Hindlimb muscle (tissue), 1 donor: ENCODE measurements around the gene ENTPD7. TPM values are rescaled to one million over a fixed set of nuclear protein-coding genes. Genes with fewer than 3 reads are reported as not detected.
"Not testable (repeated sequence)": the region's sequence is repeated elsewhere in the genome, so short reads cannot be mapped to it uniquely, and the experiment has no call there.

Experiments used
- DNase-seq: peaks from one replicate; pipeline ENCODE4 v3.0.0-alpha.2; 2013
- polyA plus RNA-seq: library from polyadenylated mRNA; unstranded; fragments of 120-200 nt; gene quantifications from one replicate; pipeline ENCODE4 v1.2.1, GENCODE V29; 2013; ENCODE audit not compliant: insufficient read length

Gene ENTPD7, protein sequence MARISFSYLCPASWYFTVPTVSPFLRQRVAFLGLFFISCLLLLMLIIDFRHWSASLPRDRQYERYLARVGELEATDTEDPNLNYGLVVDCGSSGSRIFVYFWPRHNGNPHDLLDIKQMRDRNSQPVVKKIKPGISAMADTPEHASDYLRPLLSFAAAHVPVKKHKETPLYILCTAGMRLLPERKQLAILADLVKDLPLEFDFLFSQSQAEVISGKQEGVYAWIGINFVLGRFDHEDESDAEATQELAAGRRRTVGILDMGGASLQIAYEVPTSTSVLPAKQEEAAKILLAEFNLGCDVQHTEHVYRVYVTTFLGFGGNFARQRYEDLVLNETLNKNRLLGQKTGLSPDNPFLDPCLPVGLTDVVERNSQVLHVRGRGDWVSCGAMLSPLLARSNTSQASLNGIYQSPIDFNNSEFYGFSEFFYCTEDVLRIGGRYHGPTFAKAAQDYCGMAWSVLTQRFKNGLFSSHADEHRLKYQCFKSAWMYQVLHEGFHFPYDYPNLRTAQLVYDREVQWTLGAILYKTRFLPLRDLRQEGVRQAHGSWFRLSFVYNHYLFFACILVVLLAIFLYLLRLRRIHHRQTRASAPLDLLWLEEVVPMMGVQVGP
- 4.1 TPM for polyA plus RNA-seq

DNA sequence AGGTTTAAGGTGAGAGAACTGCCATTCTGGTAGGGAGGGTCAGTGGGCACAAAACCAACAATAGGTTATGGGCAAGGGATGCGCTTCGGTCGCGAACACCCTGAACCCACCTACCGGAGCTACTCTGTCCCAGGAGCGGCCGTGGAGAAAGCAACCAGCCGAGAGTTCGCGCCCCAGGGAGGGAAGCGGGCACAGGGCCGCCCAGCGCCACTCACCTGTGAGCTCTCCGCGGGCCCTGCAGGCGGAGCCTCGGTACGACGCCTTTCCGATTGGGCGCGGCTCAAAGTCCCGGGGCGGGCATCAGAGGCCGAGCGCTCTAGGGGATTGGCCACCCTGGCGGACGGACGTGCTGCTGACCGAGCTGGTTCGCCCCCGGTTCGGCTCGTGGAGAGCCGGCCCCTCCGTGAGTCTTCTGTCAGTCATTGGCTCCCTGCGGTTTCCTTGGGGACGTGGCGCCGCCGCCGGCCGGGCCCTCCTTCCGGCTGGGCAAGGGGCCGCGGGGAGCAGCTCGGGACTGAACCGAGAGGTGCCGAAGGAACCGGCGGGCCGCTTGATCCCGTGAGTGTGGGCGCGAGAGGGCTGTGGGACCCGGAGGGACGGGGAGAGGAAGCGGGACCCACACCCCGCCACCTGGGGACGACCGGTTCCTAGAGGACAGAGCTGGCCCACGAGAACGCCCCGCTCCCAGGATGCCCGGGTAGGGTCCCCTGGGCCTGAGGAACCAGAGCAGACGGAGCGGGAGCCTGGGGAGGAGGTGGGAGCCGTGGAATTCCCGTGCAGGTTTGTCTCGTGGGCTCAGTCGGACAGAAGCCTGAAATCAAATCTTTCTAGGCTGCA lies at the start of gene ENTPD7:
TSS of gene ENTPD7 (plus strand) at position 479 of the 837 bp plus-strand sequence. CDS start 448 bp downstream, outside the sequence.
- peak; percentile 83 for DNase-seq

- no peak for DNase-seq
Observed at GRCh38 chr10:99610221-99610620, 49.1 kb upstream of the ENTPD7 start.

DNA sequence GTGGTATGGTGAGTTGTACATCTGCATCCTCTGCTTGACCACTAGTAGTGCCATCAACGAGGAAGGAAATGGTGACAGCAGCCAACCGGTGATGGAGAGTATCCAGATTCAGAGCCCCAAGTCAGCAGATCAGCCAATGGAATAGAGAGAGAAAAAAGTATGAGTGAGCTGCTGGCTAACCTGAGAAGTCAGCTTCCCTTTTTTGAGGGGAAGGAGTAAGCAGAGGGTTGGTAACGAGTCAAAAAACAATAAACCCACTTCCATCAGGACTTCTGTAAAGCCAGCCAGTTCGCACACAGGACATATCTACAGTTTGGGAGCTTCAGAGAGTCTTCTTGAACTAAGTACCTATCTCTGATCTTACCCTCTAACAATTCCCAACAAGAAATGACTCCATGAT lies 48.0 kb upstream of the ENTPD7 start:
- no peak for DNase-seq

DNA sequence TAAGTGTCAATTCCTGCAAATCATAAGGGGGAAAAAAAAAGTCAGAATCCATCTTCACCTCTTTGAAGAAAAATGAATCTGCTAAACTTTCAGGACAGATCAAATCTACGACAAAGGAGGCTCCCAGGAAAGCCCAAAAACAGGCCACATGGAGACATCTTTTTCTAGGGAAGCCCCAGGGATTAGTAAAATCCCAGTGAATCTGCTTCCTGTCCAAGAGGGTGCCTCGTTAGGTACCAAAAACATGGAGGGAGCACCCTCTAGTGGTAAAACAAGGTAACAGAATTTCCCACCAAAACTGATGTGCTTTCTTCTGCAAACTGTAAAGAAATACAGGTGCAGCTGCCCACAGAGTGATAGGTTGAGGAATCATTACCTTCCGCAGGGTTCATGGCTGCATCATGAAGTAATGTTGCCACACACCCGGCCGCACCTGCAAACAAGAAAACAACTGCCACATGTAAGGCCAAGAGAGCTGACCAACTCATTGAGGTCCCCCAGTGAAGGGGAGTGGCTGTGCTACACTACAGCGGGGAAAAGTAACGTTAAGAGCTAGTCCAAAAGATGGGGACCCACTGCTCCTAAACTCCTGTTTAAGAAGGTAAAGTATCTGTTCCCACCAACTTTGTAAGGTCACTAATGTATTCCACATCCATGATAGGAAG lies 47.0 kb upstream of the ENTPD7 start:
- DNase-seq: peak; percentile 39

GRCh38 chr10:99615426-99615825 lies 43.9 kb upstream of the ENTPD7 start:
- DNase-seq: no peak

DNA sequence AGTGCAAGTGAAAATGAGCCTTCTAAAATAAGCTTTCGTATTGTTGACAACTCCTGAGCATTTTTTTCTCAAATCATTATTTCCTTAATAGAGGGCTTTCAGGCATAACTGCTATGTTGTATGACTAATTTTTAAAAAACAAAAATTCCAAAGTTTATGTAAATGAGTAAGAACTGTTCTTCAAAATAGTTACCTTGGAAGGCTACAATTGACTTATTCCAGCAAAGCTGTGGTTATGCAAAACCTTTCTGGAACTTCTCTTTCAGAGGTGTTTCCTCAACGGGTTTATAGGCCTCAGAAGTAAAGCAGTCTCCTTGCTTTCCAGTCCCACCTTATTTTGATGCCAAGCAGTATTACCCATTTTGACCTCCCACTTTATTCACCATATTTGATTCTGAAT lies 41.6 kb upstream of the ENTPD7 start:
- no peak for DNase-seq

DNA sequence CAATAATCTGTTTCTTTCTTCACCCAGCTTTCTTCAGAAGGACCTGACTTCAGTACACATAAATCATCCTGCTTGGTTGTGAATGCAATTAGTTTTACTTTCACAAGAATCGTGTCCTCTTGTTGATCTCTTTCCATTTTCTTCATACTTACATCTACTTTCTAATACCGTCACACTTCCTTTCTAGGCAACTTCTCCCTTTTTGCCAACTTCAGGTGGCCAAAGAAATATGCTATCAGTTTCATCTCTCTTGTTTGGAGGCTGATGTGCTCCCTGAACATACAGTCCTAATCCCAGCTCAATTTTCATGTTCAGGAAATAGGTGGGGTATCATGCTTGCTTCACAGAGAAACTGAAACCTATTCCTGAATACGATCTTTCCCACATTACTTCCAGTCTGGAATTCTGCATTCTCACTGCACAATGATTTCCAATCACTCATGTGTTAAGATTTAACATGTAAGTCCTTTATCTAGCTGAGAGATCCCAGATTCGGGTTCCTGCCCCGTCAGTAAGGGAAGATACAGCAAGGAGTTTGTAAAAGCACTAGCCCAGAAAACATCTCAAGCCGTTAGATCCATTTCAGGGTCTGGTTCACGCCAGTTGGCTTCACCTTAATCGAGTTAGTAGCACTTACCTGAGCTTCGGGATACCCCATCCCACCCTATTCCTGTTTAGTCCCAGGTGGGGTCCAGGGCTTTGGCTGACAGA lies 40.1 kb upstream of the ENTPD7 start:
- DNase-seq: peak; percentile 8

DNA sequence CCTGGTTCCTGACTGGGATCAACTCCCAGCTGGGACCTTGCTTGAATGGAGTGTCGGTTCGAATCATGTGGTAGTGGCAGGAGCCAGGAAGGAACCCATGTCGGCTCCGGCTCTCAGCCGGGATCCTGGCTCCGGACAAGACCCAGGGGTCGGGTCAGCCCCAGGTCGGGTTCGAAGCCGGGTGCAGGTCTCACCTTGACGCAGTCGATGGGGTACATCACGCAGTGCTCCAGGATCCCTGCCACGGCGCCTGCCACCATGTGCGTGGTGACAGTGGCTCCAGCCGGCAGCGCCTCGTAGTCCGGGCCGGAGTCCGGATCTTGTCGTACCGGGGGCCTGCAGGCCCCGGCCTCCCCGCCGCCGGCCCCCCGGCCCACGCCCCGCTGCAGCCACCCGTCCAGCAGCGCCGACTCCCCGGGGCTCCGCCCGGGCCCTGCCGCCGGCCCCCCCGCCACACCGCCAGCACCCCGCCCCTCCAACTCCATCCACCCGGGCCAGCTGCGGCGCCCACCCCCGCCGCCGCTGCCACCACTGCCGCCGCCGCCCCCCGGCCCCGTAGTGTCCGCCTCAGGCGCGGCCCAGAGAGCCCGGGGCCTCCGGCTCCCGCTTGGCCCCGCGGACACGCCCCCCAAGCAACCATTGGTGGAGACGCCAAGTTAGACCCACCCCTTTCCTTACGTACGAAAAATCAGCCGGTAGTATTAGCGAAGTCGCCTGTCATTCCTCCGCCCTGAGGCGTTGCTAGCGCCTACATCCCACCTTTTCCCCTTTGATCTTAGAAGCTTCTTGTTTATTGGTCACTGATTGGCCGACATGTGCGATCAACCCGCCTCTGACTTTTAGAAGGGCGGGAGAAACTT lies 39.2 kb upstream of the ENTPD7 start, which contains the start of gene SLC25A28:
TSS of gene SLC25A28 (minus strand) at position 589 of the 860 bp plus-strand sequence. CDS start at position 485, 104 bp downstream.
- DNase-seq: peak; percentile 98

GRCh38 chr10:99620711-99621453 lies 38.4 kb upstream of the ENTPD7 start:
- peak; percentile 93 for DNase-seq

GRCh38 chr10:99621454-99622251 lies 37.7 kb upstream of the ENTPD7 start:
- no peak for DNase-seq

DNA sequence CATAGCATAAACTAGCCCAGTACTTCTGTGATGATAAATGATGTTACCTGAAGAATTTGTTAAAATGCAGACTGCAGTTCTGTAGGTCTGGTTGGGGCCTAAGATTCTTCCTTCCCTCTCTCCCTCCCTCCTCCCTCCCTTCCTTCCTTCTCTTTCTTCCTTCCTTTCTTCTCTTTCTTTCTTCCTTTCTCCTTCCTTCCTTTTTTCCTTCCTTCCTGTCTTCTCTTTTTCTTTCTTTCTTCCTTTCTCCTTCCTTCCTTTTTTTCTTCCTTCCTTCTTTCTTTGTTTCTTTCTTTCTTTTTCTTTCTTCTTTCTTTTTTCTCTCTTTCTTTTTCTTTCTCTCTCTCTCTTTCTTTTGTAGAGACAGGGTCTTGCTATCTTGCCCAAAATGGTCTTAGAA lies 35.4 kb upstream of the ENTPD7 start:
- DNase-seq: no peak

- not testable (repeated sequence) for DNase-seq
Observed at GRCh38 chr10:99625124-99625523, 34.2 kb upstream of the ENTPD7 start.

DNA sequence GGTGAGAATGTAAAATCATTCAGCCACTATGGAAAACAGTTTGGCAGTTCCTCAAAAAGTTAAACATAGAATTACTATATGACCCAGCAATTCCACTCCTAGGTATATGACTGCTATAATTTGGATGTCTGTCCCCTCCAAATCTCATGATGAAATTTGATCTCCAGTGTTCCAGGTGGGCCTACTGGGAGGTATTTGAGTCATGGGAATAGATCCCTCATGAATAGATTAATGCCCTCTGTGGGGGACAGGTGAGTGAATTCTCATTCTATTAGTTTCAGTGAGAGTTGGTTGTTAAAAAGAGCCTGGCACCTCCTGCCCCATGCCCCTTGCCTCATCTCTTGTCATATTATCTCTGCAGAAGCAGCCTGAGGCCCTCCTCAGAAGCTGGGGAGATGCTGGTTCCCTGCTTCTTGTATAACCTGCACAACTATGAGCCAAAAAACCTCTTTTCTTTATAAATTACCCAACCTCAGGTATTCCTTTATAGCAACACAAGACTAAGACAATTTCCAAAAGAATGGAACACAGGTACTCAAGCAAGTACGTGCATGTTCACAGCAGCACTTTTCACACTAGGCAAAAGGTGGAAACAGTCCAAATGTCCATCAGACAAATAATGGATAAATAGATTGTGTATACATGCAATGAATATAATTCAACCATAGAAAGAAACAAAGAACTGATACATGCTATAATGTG lies 30.2 kb upstream of the ENTPD7 start:
- DNase-seq: no peak

DNA sequence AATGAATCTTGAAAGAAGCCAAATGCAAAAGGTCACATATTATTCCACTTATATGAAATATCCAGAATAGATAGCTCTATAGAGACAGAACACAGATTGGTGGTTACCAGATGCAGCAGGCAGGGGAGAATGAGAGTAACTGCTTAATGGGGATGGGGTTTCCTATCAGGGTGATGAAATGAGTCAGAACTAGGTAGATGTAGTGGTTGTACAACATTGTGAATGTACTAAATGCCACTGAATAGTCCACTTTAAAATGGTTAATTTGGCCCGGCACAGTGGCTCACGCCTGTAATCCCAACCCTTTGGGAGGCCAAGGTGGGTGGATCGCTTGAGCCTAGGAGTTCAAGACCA lies 29.7 kb upstream of the ENTPD7 start:
- DNase-seq: no peak

- DNase-seq: no peak
Observed at GRCh38 chr10:99630433-99630832, 28.9 kb upstream of the ENTPD7 start.

- no peak for DNase-seq
Observed at GRCh38 chr10:99630991-99631390, 28.3 kb upstream of the ENTPD7 start.

DNA sequence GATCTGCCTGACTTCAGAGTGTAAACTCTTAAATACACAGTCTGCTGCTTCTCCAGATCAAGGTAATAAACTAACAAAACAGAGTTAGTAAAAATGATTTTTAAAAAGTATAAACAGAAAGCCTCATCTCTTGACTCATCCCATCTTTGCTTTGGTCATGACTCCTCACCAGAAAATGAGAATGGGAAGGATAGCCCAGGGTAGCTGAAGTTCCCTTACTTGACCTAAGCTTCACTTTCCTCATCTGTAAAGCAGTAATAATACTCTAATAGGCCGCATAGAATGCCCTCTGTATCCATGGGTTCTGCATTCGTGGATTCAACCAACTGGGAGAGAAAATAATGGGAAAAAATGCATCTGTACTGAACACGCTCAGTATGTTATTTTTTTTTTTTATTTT lies 27.8 kb upstream of the ENTPD7 start:
- DNase-seq: no peak

- no peak for DNase-seq
Observed at GRCh38 chr10:99633832-99634231, 25.5 kb upstream of the ENTPD7 start.
